Peyer's patch (tissue), 4 donors: Measurements from ENCODE around the gene UBE2H.

Experiments
- CTCF ChIP-seq, 6 experiments: fragments of 450-650 bp in 4 of 6; fragments of 200-600 bp in 2 of 6; sonication (generic) in 1 of 6; IDR thresholded peaks; one replicate each; pipeline ENCODE4 v1.5.1; 2017 to 2019; ENCODE audit warnings: antibody characterized with exemption in 6 of 6, mild to moderate bottlenecking in 3 of 6, moderate library complexity in 1 of 6
- POLR2A ChIP-seq, 2 donors: fragments of 450-650 bp; IDR thresholded peaks; one replicate each; pipeline ENCODE4 v1.5.1; 2017; ENCODE audit warnings: antibody characterized with exemption in 2 of 2, mild to moderate bottlenecking in 2 of 2, moderate library complexity in 2 of 2

GRCh38 chr7:129790136-129790535 is 162.6 kb downstream of the UBE2H start:
- TF ChIP-seq CTCF (IDR thresholded peaks at IDR 0.05) (no peak), POLR2A (IDR thresholded peaks at IDR 0.05) (no peak)
